Smooth muscle cell (in vitro differentiated cells): Measurements from ENCODE around the gene MGLL. TPM values are rescaled to one million over a fixed set of nuclear protein-coding genes. Genes with fewer than 3 reads are reported as not detected.

ENCODE experiments used
- DNase-seq: peaks from one replicate; lab custom pipeline; 2025; ENCODE audit not compliant: unreplicated experiment; lab: John Stamatoyannopoulos, UW
- H2AFZ ChIP-seq: fragments of 200-600 bp; sonication (generic); 2 replicates; pipeline ENCODE4 v1.6.0; 2016; ENCODE audit warnings: antibody characterized with exemption, low read depth, mild to moderate bottlenecking
- H3F3A ChIP-seq: fragments of 200-600 bp; sonication (generic); 2 replicates; pipeline ENCODE4 v1.6.0; 2017; ENCODE audit warnings: antibody characterized with exemption, low read depth
- H3K27ac ChIP-seq: fragments of 200-600 bp; sonication (generic); 2 replicates; pipeline ENCODE4 v1.5.1; 2016; ENCODE audit warnings: low read depth, mild to moderate bottlenecking
- H3K27me3 ChIP-seq: fragments of 200-600 bp; sonication (generic); 2 replicates; pipeline ENCODE4 v1.6.1; 2016; ENCODE audit warnings: low read depth, mild to moderate bottlenecking
- H3K36me3 ChIP-seq: fragments of 200-600 bp; sonication (generic); 2 replicates; pipeline ENCODE4 v1.5.1; 2016; ENCODE audit warnings: low read depth
- H3K4me1 ChIP-seq: fragments of 200-600 bp; sonication (generic); 2 replicates; pipeline ENCODE4 v1.5.1; 2016; ENCODE audit warnings: low read depth
- H3K4me2 ChIP-seq: fragments of 200-600 bp; sonication (generic); 2 replicates; pipeline ENCODE4 v1.6.0; 2016; ENCODE audit warnings: mild to moderate bottlenecking
- H3K4me3 ChIP-seq: fragments of 200-600 bp; sonication (generic); 2 replicates; pipeline ENCODE4 v1.5.1; 2016; ENCODE audit warnings: mild to moderate bottlenecking
- H3K79me2 ChIP-seq: fragments of 200-600 bp; sonication (generic); 2 replicates; pipeline ENCODE4 v1.6.0; 2016; ENCODE audit warnings: low read depth, mild to moderate bottlenecking
- H3K9ac ChIP-seq: fragments of 200-600 bp; sonication (generic); 2 replicates; pipeline ENCODE4 v1.6.0; 2016; ENCODE audit warnings: low read depth
- H3K9me3 ChIP-seq: fragments of 200-600 bp; sonication (generic); replicated peaks from 2 replicates; pipeline ENCODE4 v1.5.1; 2016; ENCODE audit warnings: low read depth
- H4K20me1 ChIP-seq: fragments of 200-600 bp; sonication (generic); 2 replicates; pipeline ENCODE4 v1.6.0; 2016; ENCODE audit warnings: low read depth
- CTCF ChIP-seq: fragments of 200-600 bp; sonication (generic); IDR thresholded peaks from 2 replicates; pipeline ENCODE4 v1.5.1; 2017; ENCODE audit warnings: borderline replicate concordance, mild to moderate bottlenecking, antibody characterized with exemption; ENCODE audit not compliant: insufficient read depth, poor library complexity, severe bottlenecking
- WGBS: methylation state at CpG from one replicate; pipeline ENCODE4 v1.1.7; 2016; ENCODE audit warnings: low lambda C conversion rate; 5-methylcytosine and 5-hydroxymethylcytosine counted together
- polyA plus RNA-seq: library from polyadenylated mRNA; unstranded; fragments of >200 nt; fragmentation: Nextera tagmentation; extraction: Ambion mirVana; gene quantifications from 2 replicates; pipeline ENCODE4 v1.2.1, GENCODE V29; 2016
- total RNA-seq: library from RNA; depleted of rRNA; stranded (reverse); fragments of >200 nt; gene quantifications from 2 replicates; pipeline ENCODE4 v1.2.3, GENCODE V29; 2014

Gene MGLL
- total and polyA plus RNA-seq, 2 experiments from 2014 or later: 13.6 to 22.5 TPM

- DNase-seq: no peak
- 87% methylated on average over 14 of the region's 14 CpGs for WGBS
- no peaks in the 10 kb centered on the region for H3K36me3 ChIP-seq
- H3K9me3 ChIP-seq: no peaks in the 10 kb centered on the region
- no peak overlapping the region for H3K4me3 ChIP-seq
- no peak overlapping the region for H3K4me2 ChIP-seq
- H3F3A ChIP-seq: no peaks in the 10 kb centered on the region
- no peak for TF ChIP-seq CTCF
- H3K4me1 ChIP-seq: no peaks in the 10 kb centered on the region
- H3K79me2 ChIP-seq: no peaks in the 10 kb centered on the region
- no peak overlapping the region for H3K9ac ChIP-seq
- H3K27ac ChIP-seq: no peak overlapping the region
- H2AFZ ChIP-seq: no peak overlapping the region
- H3K27me3 ChIP-seq: no peaks in the 10 kb centered on the region
- H4K20me1 ChIP-seq: no peaks in the 10 kb centered on the region
Measured at GRCh38 chr3:127711021-127711695, 111.2 kb downstream of the MGLL start.

- H3K4me1 ChIP-seq: no peaks in the 10 kb centered on the region
- no peak overlapping the region for H3K4me3 ChIP-seq
- no peak overlapping the region for H3K4me2 ChIP-seq
- no peaks in the 10 kb centered on the region for H3K36me3 ChIP-seq
- TF ChIP-seq CTCF: no peak
- no peaks in the 10 kb centered on the region for H3K79me2 ChIP-seq
- H3K27ac ChIP-seq: no peak overlapping the region
- no peaks in the 10 kb centered on the region for H4K20me1 ChIP-seq
- WGBS: 95% methylated on average over 18 of the region's 18 CpGs
- no peaks in the 10 kb centered on the region for H3K9me3 ChIP-seq
- no peak overlapping the region for H3K9ac ChIP-seq
- H3K27me3 ChIP-seq: no peaks in the 10 kb centered on the region
- DNase-seq: no peak
- H3F3A ChIP-seq: no peaks in the 10 kb centered on the region
- no peak overlapping the region for H2AFZ ChIP-seq
Measured at GRCh38 chr3:127710155-127710941, 112.0 kb downstream of the MGLL start.

GRCh38 chr3:127709320-127710060 is 112.8 kb downstream of the MGLL start:
- H3K27me3 ChIP-seq: no peaks in the 10 kb centered on the region

More at GRCh38 chr3:127709320-127710060, 112.8 kb downstream of the MGLL start:
- Histone ChIP-seq H2AFZ (no peak overlapping the region), H3K4me3 (no peak overlapping the region), H3K4me1 (no peaks in the 10 kb centered on the region), H3K9ac (no peak overlapping the region), H3K9me3 (no peaks in the 10 kb centered on the region), H4K20me1 (no peaks in the 10 kb centered on the region), H3K27ac (no peak overlapping the region), H3K79me2 (no peaks in the 10 kb centered on the region), H3K4me2 (no peak overlapping the region), H3K36me3 (no peaks in the 10 kb centered on the region), H3F3A (no peaks in the 10 kb centered on the region)
- DNase-seq: no peak
- WGBS: 79% methylated on average over 3 of the region's 3 CpGs
- TF ChIP-seq CTCF: no peak
